GM19351 (cell line): ENCODE results near the gene NEK11.

ENCODE experiments used
- ATAC-seq: cut with Tn5 transposase; IDR thresholded peaks from one replicate; pipeline ENCODE4 v1.9.1; 2021; ENCODE audit warnings: mild to moderate bottlenecking, moderate library complexity; ENCODE audit not compliant: unreplicated experiment

NEK11 gene

DNA sequence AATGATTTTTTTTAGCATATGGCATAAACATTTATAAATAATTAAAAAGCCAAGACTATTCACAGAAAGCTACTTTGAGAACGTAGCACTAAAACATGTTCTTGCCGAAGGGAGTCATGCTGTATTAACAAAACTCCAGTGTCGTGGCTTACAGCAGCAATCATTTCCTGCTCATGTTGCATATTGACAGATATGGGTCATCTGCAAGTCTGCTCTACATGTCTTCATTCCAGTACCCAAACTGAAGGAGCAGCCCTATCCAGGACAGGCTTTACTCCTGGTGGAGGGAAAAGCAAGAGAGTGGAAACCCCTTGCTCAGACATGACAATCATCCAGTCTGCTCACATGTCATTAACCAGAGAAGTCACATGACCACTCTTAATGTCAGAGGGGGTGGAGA, 87.6 kb downstream of the NEK11 start:
- no peak for ATAC-seq

DNA sequence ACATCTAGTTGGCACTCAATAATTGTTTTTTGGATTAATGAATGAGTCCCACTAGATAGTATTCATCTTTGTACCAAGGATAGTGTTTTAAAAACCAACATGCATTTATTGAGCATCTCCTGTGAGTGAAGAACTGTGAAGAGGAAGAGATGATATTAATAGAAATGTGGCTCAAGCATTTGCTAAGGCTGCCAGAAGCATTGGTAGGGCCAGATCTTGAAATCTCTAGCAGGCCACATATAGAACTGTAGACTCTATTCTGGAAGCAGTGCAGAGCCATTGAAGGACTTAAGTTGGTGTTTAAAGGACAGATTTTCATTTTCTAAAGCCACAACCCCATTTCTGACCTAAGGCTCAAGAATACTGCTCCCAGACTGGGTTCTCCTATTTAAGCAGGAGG, 99.0 kb downstream of the NEK11 start:
- ATAC-seq = no peak

DNA sequence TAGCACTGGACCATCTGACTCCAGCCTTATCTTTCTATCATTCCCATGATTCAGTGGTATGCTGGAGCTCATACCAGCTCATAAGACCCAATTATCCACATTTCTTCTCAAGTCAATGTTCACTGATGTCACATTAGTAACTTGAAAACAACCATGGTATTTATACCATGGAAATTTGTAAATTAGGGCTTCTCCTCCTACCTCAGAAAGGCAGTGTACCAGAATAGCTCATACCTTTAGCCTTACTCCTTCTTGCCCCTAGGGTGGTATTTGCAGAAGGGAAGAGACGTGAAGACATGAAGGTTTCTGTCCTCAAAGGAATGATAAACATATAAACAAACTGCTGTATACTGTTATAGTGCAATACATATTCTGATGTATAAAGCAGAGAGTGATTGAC, 114.2 kb downstream of the NEK11 start:
- no peak for ATAC-seq

DNA sequence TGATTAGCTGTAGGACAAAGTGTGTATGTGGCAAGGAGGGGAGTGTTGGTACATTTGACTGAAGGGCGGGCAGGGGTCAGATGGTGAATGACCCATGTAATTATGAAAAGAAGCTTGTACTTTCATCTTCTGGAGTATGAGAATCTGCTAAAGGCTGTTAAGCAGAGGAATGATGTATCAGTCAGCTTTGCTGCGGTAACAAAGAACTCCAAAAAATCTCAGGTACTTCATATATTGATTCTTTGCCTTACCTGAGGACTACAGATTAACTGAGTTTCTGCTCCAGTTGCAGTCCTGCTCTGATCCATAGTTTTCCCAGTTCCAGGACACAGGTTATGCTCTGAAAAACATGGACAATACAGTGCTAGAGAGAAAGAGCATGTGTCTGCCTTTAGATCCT, 115.1 kb downstream of the NEK11 start:
- no peak for ATAC-seq

DNA sequence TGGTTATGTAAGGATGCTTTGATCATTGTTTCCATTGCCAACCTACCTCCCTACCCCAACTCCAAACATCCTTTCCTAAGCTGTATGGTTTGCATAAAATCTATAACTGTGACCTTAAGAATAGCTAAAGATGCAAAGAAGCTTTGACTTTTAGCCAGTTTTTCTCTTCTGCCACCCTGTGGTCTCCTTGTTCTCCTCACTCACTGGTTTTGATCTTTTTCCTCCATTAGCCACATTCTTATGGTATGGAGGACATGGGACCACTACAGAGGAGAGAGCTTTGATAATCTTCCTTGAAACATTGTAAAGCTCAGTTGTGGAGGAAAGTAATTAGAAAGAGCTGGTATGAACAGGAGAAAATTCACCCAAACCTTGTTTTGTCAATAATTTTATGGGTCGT, 115.9 kb downstream of the NEK11 start:
- ATAC-seq = no peak

DNA sequence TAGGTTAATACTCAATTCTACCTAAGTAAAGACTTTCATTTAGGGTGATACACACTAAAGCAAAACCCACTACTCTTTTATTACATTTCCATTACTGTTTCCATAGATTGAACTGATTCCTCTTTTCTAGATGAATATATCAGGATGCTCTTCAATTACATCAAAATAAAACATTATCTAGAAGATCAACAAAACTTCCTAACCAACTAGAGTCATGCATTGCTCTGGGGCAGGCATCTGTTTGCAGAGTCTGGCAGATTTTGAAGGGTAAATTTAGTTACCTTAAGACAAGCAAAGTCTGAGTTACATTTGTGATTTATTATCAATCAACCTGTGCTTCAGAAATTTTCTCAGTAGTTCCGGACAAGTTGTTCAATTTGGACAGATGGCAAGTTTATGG, 117.1 kb downstream of the NEK11 start:
- ATAC-seq = no peak

DNA sequence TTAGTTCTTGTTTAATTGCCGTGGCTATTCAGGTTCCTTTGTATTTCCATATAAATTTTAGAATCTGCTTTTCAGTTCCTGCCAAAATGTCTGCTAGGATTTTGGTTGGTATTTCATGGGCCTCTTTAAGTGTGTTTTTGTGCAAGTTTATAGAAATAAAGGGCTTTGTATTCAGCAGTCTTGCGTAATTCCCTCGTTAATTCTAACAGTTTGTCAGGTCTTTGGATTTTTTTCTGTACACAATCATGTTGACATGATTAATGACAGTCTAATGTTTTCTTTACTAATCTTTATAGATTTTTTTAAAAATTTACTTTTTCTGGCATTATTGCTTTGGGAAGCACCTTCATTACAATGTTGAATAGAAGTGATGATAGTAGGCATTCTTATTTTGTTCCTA, 120.9 kb downstream of the NEK11 start:
- no peak for ATAC-seq

DNA sequence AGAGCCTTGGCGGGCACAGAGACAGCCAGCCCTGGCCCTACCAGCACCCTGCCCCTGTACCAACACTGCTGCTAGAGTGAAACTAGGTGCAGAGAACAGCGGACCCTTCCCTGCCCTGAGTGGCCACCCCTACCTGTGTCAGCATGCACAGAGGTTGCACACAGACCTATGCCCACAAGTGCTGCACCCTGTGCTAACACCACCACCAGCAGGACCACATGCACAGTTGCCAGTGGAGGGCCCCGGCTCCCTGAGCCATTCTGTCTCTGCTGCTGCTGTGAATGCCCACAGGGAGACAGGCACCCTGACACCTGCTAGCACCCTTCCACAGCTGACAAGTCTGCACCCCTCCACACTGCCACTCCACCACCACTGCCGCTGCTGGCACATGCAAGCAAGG, 131.8 kb downstream of the NEK11 start:
- ATAC-seq = no peak

DNA sequence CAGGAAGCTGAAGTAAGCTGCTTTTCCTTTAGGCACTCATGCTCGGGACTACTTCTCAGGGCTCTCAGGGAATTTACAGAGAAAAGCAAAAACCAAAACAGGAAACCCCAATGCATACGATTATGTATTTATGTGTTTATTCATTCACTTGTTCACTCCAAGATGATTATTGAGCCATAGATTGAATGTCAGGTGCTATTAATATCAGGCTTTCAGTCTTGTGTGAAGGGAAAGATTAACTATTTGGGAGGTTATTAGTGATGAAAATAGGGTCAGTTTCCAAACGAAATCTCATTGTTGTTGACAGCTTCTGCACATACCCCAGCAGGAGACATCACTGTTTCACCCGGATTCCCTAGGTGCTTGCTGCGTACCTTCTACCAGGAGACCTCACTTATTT, 135.8 kb downstream of the NEK11 start:
- ATAC-seq = no peak

DNA sequence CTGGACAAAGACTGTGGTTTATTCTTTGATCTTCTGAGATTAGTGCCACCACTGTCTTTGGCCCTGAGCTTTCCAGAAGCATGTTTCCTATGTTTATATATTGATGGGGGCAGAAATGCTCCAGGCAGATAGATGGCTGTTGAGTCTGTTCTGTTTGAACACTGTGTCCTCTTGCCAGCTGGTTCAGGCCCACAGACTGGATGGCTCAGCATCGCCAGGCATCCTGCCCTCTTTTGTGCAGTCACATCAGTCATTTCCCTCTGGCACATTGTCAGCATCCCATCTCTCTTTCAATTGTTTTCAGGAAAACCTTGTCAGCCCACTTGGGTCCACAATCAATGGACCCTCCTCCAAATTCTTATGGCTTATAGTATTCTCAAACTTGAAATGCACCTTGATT, 141.2 kb downstream of the NEK11 start:
- no peak for ATAC-seq

DNA sequence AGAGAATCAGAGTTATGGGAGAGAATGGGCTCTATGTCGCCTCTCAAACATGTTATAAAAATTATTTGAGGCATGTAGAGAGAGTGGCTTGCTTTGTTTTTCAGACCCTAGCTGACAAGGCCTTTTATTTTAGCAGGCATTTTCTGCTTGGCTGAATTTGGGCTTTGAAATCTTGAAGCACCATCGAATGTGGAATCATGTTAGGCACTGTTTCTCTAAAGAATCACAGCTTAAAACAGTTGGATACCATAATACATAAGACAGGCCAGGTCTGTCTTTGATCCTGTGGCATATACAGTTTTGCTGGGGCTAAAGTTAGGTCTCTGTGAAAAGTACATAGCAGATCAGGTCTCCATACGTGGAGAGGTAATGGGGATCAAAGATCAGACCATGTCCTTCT, 142.7 kb downstream of the NEK11 start:
- no peak for ATAC-seq

DNA sequence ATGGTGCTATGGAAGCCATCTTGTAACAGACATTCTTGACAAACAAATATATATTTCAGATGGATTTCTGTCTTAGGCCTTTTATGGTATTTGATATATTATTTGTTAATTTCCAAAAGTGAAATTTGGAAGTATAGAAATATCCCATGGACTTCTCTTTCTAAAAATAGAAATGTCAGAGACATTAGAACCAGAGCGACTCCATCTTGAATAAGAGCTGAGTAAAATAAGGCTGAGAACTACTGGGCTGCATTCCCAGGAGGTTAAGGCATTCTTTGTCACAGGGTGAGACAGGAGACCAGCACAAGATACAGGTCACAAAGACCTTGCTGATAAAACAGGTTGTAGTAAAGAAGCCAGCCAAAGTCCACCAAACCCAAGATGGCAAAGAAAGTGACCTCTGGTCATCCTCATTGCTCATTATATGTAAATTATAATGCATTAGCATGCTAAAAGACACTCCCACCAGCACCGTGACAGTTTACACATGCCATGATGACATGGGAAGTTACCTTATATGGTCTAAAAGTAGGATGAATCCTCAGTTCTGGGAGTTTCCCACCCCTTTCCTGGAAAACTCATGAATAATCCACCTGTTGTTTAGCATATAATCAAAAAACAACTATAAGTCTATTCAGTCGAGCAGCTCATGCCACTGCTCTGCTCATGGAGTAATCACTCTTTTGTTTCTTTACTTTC, 146.0 kb downstream of the NEK11 start:
- no peak for ATAC-seq

DNA sequence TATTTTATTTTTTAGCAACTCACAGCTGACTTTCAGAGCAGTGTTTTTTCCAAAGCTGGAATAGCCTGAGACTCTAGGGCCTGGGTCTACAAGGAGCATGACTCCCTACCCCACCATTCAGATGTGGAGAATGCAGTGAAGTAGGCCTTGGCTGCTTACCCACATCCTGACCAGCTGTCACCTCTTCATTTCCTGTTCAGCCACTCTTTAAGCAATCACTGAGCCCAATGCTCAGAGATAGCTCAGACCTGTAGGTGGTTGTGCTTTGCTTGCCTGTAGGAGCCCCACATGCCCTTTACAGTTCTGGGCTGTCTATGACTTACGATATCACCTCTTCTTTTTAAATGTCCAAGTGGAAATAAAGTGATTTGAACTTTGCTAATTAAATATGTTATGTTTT, 148.1 kb downstream of the NEK11 start:
- ATAC-seq = peak; percentile 98

DNA sequence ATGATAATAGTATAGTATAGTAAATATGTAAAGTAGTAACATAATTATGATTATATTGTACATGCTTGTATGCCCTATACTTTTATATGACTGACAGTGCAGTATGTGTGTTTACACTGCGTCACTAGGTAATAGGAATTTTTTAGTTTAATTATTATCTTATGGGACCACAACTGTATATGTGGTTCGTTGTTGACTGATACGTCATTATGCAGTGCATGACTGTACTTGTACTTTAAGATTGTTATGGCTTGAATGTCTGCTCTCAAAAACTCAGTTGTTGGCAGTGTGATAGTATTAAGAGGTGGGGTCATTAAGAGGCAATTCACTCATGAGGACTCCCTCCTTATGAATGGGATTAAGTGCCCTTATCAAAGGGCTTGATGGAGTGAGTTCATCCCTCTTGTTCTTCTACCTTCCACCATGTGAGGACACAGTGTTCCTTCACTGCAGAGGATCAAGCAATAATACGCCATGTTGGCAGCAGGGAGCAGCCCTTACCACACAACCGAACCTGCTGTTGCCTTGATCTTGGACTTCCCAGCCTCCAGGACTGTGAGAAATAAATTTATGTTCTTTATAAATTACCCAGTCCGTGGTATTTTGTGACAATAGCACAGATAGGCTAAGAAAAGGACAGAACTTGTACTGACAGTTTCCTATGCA, 152.2 kb downstream of the NEK11 start:
- ATAC-seq = no peak

DNA sequence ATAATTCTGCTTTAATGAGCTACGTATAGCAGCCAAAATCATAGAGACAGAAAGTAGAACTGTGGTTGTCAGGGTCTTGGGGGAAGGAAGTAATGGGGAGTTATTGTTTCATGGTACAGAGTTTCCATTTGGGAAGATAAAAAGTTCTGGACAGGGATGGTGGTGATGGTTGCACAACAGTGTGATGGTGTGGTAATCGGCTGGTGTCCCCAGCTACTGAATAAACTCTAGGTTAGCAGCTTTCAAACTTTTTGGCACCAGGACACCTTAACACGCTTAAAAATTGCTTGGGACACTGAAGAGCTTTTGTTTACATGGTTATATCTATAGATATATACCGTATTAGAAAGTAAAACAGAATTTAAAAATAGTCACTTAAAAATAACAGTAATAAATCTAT, 166.0 kb downstream of the NEK11 start:
- ATAC-seq = no peak

DNA sequence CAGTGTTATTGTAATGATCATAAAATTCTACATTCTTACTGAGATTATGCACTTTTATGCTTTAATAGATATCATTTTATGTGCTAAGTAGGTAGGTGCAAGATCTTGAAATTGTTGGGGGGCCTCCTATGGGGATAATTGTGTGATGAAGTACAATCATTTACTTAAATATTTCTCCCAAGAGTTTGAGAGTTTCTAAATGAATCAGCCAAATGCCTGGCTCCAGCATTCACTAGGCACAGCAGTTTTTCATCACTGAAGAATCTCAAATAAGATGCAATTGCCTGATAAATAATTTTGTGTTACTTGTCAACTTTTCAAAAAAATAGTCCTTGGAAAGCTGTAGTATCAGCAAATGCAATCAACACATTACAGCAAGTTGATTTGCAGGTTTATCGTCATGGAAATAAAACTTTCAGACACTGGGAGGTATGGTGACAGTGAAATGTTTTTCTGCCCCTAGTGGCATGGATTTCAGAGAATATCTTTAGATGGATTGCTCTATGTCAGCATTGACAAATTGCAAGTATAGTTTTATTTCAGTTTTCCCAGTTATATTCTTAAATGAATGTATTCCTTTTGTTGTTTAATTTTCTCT, 167.1 kb downstream of the NEK11 start:
- ATAC-seq = no peak

DNA sequence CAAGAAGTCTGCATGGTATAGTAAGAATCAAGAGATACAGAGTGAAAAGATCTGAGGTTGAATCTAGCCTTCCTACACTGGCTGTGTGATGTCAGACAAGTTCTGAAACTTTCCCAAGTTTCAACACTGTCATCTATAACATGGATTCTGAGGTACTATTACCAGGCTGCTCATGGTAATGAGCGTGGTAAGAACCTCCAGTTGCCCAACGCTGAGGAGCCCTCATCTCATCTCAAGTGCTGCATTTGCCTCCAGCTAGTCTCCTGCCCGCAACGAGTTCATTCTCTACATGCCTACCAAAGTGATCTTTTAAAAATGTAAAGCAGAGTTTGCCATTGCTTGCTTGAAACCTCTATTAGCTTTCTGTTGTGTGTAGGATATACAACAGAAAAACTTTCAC, 168.1 kb downstream of the NEK11 start:
- no peak for ATAC-seq

DNA sequence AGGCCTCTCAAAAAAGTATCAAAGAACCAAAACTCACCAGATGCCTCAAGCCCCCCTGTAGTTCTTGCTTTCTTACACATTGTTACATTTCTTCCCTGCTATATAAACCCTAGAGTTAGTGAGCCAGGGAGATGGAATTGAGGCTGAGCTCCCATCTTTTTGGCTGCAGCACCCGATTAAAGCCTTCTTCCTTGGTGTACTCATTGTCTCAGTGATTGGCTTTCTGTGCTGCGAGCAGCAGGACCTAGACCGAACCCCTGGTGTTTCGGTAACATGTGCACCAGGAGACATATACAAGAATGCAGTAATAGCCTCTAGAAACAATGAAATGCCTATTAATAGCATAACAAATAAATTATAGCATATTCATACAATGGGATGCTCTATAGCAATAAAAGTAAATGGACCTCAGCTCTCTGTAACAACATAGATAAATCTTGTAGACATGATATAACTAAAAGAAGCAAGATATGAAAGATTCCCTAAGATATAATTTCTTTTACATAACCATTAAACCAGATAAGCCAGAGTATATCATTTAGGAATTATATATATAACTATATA, 174.0 kb downstream of the NEK11 start:
- ATAC-seq = no peak

DNA sequence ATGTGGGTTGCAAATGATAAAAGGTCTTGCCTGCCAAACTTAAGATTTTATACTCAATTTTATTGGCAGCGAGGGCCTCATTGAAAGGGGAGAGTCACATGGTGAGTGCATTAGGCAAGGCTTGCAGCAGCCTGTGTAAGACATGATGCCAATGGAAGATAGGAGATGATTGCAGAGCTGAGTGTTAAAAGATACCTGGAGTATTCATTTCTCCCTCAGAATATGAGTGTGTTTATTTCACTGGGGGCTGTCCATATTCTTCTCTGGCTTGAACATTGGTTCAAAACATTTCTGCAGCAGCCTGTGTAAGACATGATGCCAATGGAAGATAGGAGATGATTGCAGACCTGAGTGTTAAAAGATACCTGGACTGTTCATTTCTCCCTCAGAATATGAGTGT, 189.7 kb downstream of the NEK11 start:
- ATAC-seq = no peak

DNA sequence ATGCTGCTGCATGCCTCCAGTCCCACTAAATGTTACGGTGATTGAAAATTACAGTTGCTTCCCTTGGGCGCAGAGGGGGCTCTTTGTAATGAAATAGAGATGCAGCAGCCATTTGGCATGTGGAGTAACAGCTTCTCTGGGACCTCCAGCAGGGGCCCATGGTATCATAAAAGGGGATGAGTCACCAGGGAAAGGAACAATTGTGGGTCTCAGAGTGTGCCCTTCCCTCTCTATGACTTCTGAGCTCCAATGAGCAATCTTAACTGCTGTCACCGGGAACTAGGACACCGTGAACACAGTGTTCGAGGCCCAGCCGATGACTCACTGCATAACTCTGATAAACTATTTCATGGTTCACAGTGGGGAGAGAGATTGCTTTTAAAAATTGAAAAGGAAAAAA, 190.1 kb downstream of the NEK11 start:
- no peak for ATAC-seq

DNA sequence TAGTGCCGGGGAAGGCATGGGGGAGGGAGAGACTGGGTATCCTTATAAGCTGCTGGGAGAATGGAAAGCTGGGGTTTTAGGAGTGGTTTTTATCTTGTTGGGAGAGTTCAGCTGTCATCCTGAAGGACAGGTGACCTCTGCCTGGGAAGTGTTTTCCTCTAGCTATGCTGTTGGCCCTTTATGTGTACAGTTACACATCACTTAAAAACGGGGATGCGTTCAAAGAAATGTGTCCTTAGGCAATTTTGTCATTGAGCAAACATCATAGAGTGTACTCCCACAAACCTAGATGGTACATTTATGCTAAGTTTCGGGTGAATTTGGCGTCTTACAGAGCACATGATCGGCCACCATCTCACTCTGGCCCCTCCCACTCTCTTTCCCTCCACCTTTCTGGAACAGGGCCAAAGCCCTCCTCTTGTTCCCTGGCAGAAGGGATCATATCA, 190.6 kb downstream of the NEK11 start:
- no peak for ATAC-seq

DNA sequence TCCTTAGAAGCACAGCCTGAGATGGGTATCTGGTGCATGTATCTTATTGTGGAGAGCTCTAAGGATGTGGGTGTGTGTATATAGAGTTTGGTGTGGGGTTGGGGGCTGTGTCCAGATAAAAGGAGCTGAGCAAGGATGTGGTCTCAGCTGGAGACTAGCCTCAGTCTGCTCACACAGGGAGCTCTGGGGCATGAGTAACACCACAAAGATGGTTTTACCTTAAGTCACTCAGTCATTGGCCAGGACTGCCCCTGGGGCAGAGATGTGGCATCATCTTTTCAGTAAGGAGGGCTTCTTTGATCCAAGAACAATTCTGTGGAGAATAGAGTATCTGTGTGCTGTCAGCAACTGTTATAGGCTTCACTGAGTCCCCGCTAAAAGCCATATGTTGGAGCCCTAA, 191.5 kb downstream of the NEK11 start:
- no peak for ATAC-seq
